ENCODE measurements around the gene GALNT1. TPM values are rescaled to one million over a fixed set of nuclear protein-coding genes. Genes with fewer than 3 reads are reported as not detected.

GALNT1 gene
- total RNA-seq, 1 donor from 2014 or later = 74.5 TPM

DNA sequence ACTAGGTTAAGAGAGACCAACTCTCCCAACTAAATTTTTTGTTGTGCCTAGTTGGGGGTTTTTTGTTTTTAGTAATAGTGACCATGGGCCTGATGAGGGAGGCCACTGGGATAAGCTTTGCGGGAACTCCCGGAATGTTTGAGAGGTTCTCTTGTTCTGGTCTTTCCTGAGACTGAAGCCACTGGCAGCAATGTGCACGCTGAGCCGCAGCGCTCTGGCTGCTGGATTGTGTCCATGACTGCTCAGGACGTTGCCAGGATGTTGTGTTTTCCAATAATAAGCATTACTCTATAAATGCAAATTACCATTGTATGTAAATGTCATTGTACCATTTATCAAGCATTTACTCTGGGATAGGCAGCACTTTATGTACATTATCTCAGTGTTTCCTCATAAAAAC lies 126.1 kb downstream of the GALNT1 start:
- H3K36me3 ChIP-seq = peaks cover 34% of the 10 kb centered on the region
- DNase-seq = no peak
- H3K4me1 ChIP-seq = no peaks in the 10 kb centered on the region
- TF ChIP-seq, protein P1, sequence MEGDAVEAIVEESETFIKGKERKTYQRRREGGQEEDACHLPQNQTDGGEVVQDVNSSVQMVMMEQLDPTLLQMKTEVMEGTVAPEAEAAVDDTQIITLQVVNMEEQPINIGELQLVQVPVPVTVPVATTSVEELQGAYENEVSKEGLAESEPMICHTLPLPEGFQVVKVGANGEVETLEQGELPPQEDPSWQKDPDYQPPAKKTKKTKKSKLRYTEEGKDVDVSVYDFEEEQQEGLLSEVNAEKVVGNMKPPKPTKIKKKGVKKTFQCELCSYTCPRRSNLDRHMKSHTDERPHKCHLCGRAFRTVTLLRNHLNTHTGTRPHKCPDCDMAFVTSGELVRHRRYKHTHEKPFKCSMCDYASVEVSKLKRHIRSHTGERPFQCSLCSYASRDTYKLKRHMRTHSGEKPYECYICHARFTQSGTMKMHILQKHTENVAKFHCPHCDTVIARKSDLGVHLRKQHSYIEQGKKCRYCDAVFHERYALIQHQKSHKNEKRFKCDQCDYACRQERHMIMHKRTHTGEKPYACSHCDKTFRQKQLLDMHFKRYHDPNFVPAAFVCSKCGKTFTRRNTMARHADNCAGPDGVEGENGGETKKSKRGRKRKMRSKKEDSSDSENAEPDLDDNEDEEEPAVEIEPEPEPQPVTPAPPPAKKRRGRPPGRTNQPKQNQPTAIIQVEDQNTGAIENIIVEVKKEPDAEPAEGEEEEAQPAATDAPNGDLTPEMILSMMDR (IDR thresholded peaks at IDR 0.05) = no peak
- no peak overlapping the region for H3K4me3 ChIP-seq
- H3K27ac ChIP-seq = no peak overlapping the region
- H3K27me3 ChIP-seq = no peaks in the 10 kb centered on the region
- H3K9me3 ChIP-seq = no peaks in the 10 kb centered on the region
- intact Hi-C loops (cut with DNase I) = no loop called here
- no peak for ATAC-seq

DNA sequence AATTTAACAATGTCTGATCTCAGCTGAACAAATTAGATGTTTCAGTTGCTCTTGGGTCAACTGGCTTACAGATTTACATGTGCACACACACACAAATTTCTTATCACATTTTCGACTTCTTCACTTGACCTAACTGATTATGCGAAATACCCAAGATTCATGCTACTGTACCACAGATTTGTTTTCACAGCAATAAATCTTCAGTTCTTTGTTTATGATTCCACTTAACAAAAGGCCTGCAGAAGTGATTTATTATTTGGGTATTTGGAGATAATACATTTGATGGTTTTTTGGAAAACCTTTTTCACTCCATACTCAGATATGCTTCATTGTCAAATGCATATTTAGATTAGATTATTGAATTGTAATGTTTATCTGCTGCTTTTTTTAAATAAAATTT lies 129.0 kb downstream of the GALNT1 start:
- TF ChIP-seq, protein P1 (IDR thresholded peaks at IDR 0.05) = no peak
- Histone ChIP-seq H3K4me3 (no peak overlapping the region), H3K27ac (no peak overlapping the region), H3K4me1 (no peaks in the 10 kb centered on the region), H3K27me3 (no peaks in the 10 kb centered on the region), H3K9me3 (no peaks in the 10 kb centered on the region), H3K36me3 (peaks cover 21% of the 10 kb centered on the region)
- no peak for ATAC-seq
- no peak for DNase-seq
- intact Hi-C loops (cut with DNase I) = no loop called here

DNA sequence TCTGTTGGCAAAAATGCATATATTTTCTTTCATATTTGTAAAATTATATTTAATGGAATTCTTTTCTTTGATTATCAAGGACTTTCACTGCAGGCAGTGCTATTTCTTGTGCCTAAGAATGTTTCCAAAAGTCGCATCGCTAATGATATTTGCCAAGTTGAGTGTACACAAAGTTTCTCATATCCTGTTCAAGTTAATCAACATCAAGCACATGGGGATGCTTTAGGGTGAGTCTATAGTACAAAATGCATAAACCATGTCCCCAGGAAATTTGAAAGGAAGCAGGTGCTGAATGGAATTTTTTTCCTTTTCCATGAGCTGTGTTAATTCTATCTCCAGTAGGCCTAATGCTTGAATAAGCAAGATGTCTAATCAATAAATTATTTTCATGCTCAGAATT lies 129.7 kb downstream of the GALNT1 start:
- TF ChIP-seq, protein P1 (IDR thresholded peaks at IDR 0.05) = no peak
- Histone ChIP-seq H3K9me3 (no peaks in the 10 kb centered on the region), H3K27me3 (no peaks in the 10 kb centered on the region), H3K36me3 (peaks cover 19% of the 10 kb centered on the region), H3K4me1 (no peaks in the 10 kb centered on the region), H3K27ac (no peak overlapping the region), H3K4me3 (no peak overlapping the region)
- ATAC-seq = no peak
- intact Hi-C loops (cut with DNase I) = no loop called here
- DNase-seq = no peak

DNA sequence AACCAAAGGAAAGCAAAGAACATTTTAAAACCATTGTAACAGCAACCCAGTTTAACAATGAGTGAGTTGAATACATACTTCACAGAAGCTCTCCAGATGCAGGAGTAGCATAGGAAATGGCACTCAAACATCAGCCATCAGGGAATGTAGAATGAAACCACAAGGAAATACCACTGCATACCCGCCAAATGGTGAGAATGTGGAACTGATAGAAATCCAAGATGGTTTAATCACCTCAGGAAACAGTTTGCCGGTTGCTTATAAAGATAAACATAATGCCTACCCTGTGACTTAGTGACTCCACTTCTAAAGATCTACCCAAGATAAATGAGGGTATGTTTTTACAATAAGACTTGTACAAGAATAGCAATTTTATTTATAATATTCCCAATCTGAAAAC lies 132.0 kb downstream of the GALNT1 start:
- H3K4me1 ChIP-seq = no peaks in the 10 kb centered on the region
- H3K27ac ChIP-seq = no peak overlapping the region
- TF ChIP-seq, protein P1 (IDR thresholded peaks at IDR 0.05) = no peak
- H3K9me3 ChIP-seq = no peaks in the 10 kb centered on the region
- intact Hi-C loops (cut with DNase I) = no loop called here
- DNase-seq (no peak), ATAC-seq (no peak)
- peaks cover 19% of the 10 kb centered on the region for H3K36me3 ChIP-seq
- H3K4me3 ChIP-seq = no peak overlapping the region
- H3K27me3 ChIP-seq = no peaks in the 10 kb centered on the region

DNA sequence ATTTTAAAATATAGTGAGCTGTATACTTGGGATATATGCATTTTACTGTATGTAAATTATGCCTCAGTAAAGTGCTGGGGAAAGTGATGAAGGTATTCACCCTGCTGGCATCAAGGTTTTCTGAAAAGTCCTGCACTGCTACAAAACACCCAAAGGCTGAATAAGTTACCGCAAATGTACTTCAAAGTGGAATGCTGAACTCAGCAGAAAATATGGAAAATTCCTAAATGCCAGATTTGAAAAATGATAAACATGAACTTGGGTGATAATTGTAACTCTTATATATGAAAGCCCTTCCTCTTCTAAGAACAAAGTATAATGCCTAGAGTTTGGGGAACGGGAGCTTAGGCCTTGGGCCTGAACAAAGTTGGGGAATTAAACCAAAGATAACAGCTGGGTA lies 133.0 kb downstream of the GALNT1 start:
- no peaks in the 10 kb centered on the region for H3K9me3 ChIP-seq
- no peak overlapping the region for H3K4me3 ChIP-seq
- no peak overlapping the region for H3K27ac ChIP-seq
- DNase-seq = no peak
- H3K4me1 ChIP-seq = no peaks in the 10 kb centered on the region
- no peaks in the 10 kb centered on the region for H3K27me3 ChIP-seq
- intact Hi-C loops (cut with DNase I) = no loop called here
- ATAC-seq = no peak
- TF ChIP-seq, protein P1 (IDR thresholded peaks at IDR 0.05) = no peak
- peaks cover 16% of the 10 kb centered on the region for H3K36me3 ChIP-seq

DNA sequence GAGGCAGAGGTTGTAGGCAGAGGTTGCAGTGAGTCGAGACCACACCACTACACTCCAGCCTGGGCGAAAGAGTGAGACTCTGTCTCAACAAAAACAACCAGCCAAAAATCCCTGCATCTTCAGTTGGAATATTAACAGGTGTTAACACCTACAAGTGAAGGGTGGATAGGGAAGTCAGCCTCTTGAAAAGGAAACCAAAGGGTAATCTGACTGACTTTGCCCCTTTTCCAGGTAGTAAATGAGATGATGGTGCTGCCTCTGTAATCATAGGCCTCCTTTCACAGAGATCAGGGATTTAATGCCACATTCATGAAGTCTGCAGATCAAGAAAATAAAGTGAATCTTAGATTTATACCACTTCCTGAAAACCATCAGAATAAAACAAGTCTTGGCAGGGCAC lies 133.6 kb downstream of the GALNT1 start:
- TF ChIP-seq, protein P1 (IDR thresholded peaks at IDR 0.05) = no peak
- Histone ChIP-seq H3K27ac (no peak overlapping the region), H3K4me1 (no peaks in the 10 kb centered on the region), H3K36me3 (peaks cover 11% of the 10 kb centered on the region), H3K27me3 (no peaks in the 10 kb centered on the region), H3K9me3 (no peaks in the 10 kb centered on the region), H3K4me3 (no peak overlapping the region)
- DNase-seq (no peak), ATAC-seq (no peak)
- intact Hi-C loops (cut with DNase I) = no loop called here
